Mucosa of rectum (tissue), 2 donors: ENCODE measurements around the gene DENND6B.

Source experiments
- H3K27ac ChIP-seq, 2 donors: one replicate each; pipeline ENCODE4 v1.7.0; 2013; ENCODE audit warnings: inconsistent platforms in 2 of 2, low read depth in 2 of 2, low read length in 2 of 2
- H3K27me3 ChIP-seq, 2 donors: one replicate each; pipeline ENCODE4 v1.7.0; 2013; ENCODE audit warnings: low read length in 2 of 2; ENCODE audit not compliant: control insufficient read depth in 2 of 2, insufficient read depth in 2 of 2
- H3K36me3 ChIP-seq, 2 donors: one replicate each; pipeline ENCODE4 v1.7.0; 2013; ENCODE audit warnings: low read length in 2 of 2; ENCODE audit not compliant: control insufficient read depth in 2 of 2, insufficient read depth in 2 of 2
- H3K4me1 ChIP-seq, 2 donors: one replicate each; pipeline ENCODE4 v1.7.0; 2013; ENCODE audit warnings: low read length in 2 of 2, mild to moderate bottlenecking in 1 of 2; ENCODE audit not compliant: control insufficient read depth in 2 of 2, insufficient read depth in 2 of 2
- H3K4me3 ChIP-seq, 2 donors: one replicate each; pipeline ENCODE4 v1.7.0; 2013; ENCODE audit warnings: low read length in 2 of 2
- H3K9ac ChIP-seq, 2 donors: one replicate each; pipeline ENCODE4 v1.7.0; 2013; ENCODE audit warnings: low read length in 2 of 2, low read depth in 1 of 2, mild to moderate bottlenecking in 1 of 2
- H3K9me3 ChIP-seq, 2 donors: one replicate each; pipeline ENCODE4 v1.7.0; 2013; ENCODE audit warnings: low read length in 2 of 2; ENCODE audit not compliant: control insufficient read depth in 2 of 2
- donor health status: healthy.
- donor health status: Normal muscosa, but diverticular disease.

The DENND6B gene

GRCh38 chr22:50289151-50289941 lies 37.5 kb downstream of the DENND6B start:
- Histone ChIP-seq H3K9ac (no peak overlapping the region), H3K27ac (no peak overlapping the region), H3K9me3 (no peaks in the 10 kb centered on the region), H3K4me3 (no peak overlapping the region), H3K36me3 (peaks cover 44 to 52% of the 10 kb centered on the region in 2 donors), H3K4me1 (peaks cover 16 to 22% of the 10 kb centered on the region in 2 donors), H3K27me3 (no peaks in the 10 kb centered on the region)

- no peaks in the 10 kb centered on the region for H3K27me3 ChIP-seq
- no peaks in the 10 kb centered on the region for H3K9me3 ChIP-seq
- H3K4me1 ChIP-seq, result peaks cover 3 to 5% of the 10 kb centered on the region in 2 donors
- no peak overlapping the region for H3K27ac ChIP-seq
- peaks cover 52 to 62% of the 10 kb centered on the region in 2 donors for H3K36me3 ChIP-seq
- H3K9ac ChIP-seq, result no peak overlapping the region
- H3K4me3 ChIP-seq, result no peak overlapping the region
These were observed 39.1 kb downstream of the DENND6B start for GRCh38 chr22:50287731-50288130.

DNA sequence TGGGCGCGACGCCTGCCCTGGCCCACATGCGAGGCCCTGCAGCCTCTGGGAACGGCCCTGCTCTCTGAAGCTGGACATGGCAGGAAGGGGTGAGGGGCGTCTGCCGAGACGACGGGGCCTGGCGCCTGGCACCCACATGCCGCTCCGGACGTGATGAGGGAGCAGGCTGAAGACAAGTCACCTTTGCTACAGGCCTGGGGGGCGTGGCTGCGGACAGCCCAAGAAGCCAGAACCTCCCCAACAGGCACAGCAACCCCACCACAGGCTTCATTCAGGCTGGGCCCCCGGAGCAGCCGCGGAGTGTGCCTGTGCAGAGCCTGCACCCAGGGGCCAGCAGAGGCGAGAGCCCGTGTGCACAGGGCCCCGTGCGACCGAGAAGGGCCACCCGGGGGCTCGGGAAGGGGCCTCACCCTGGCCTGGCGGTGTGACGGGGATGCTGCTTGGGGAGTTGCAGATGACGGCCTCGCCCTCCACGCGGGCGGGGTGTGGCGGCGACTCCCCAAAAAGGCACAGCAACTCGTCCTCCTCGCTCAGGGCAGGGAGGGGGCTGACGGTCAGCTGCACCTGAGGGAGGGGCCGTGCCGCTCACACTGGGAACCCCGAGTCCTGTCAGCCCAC lies 40.0 kb downstream of the DENND6B start:
- Histone ChIP-seq H3K27ac (no peak overlapping the region), H3K9ac (no peak overlapping the region), H3K27me3 (no peaks in the 10 kb centered on the region), H3K4me1 (no peaks in the 10 kb centered on the region), H3K9me3 (no peaks in the 10 kb centered on the region), H3K4me3 (no peak overlapping the region), H3K36me3 (peaks cover 61 to 72% of the 10 kb centered on the region in 2 donors)

DNA sequence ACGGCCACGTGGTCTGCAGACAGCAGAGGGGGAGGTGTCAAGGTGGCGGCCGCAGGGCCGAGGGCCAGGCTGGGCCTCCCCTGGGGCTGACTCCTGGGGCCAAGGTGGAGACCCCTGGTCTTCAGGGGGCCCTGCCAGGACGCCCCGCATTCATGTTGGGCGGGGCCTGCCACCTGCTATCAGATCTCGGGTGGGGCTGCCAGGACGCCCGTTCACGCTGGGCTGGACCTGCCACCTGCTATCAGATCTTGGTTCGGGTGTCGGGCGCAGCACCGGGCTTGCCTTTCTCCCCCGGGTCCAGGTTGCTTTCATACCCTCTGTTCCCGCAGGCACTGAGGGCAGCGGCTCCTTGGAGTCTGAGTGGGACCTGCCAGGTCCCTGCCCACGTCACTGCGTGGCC lies 40.5 kb downstream of the DENND6B start:
- peaks cover 66 to 74% of the 10 kb centered on the region in 2 donors for H3K36me3 ChIP-seq
- no peak overlapping the region for H3K4me3 ChIP-seq
- H3K9me3 ChIP-seq, result no peaks in the 10 kb centered on the region
- H3K27me3 ChIP-seq, result no peaks in the 10 kb centered on the region
- H3K4me1 ChIP-seq, result no peaks in the 10 kb centered on the region
- H3K9ac ChIP-seq, result no peak overlapping the region
- H3K27ac ChIP-seq, result no peak overlapping the region

DNA sequence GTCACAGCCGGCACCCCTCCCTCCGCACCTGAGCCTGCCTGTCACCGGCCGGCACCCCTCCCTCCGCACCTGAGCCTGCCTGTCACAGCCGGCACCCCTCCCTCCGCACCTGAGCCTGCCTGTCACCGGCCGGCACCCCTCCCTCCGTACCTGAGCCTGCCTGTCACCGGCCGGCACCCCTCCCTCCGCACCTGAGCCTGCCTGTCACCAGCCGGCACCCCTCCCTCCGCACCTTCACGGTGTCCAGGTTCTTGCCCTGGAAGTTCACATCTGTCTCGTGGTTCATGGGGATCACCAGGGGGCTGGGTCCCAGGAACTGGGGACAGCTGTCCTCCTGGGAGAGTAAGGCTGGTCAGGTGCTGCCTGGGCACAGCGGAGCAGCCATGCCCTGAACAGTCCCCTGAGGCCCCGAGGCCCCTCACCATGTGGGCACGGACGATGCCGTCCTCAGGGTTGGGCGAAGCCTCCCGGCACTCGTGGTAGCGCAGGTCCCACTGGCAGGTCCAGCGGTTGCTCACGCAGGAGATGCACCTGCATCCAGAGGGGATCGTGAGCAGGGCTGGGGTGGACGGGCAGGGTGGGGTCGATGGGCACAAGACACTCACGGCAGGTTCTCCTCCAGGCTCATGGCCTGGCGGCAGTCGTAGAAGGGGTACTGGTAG lies 41.1 kb downstream of the DENND6B start:
- Histone ChIP-seq H3K9me3 (no peaks in the 10 kb centered on the region), H3K27ac (no peak overlapping the region), H3K36me3 (peaks cover 70 to 74% of the 10 kb centered on the region in 2 donors), H3K4me3 (no peak overlapping the region), H3K4me1 (no peaks in the 10 kb centered on the region), H3K9ac (no peak overlapping the region), H3K27me3 (no peaks in the 10 kb centered on the region)

GRCh38 chr22:50284479-50284878 lies 42.3 kb downstream of the DENND6B start:
- H3K27ac ChIP-seq, result no peak overlapping the region
- no peak overlapping the region for H3K9ac ChIP-seq
- no peaks in the 10 kb centered on the region for H3K4me1 ChIP-seq
- peaks cover 73% of the 10 kb centered on the region in 2 donors for H3K36me3 ChIP-seq
- H3K4me3 ChIP-seq, result no peak overlapping the region
- H3K9me3 ChIP-seq, result no peaks in the 10 kb centered on the region
- no peaks in the 10 kb centered on the region for H3K27me3 ChIP-seq

GRCh38 chr22:50283821-50284220 lies 43.0 kb downstream of the DENND6B start:
- Histone ChIP-seq H3K9ac (no peak overlapping the region), H3K4me1 (no peaks in the 10 kb centered on the region), H3K27me3 (no peaks in the 10 kb centered on the region), H3K9me3 (no peaks in the 10 kb centered on the region), H3K4me3 (no peak overlapping the region), H3K27ac (no peak overlapping the region), H3K36me3 (peaks cover 71 to 73% of the 10 kb centered on the region in 2 donors)

DNA sequence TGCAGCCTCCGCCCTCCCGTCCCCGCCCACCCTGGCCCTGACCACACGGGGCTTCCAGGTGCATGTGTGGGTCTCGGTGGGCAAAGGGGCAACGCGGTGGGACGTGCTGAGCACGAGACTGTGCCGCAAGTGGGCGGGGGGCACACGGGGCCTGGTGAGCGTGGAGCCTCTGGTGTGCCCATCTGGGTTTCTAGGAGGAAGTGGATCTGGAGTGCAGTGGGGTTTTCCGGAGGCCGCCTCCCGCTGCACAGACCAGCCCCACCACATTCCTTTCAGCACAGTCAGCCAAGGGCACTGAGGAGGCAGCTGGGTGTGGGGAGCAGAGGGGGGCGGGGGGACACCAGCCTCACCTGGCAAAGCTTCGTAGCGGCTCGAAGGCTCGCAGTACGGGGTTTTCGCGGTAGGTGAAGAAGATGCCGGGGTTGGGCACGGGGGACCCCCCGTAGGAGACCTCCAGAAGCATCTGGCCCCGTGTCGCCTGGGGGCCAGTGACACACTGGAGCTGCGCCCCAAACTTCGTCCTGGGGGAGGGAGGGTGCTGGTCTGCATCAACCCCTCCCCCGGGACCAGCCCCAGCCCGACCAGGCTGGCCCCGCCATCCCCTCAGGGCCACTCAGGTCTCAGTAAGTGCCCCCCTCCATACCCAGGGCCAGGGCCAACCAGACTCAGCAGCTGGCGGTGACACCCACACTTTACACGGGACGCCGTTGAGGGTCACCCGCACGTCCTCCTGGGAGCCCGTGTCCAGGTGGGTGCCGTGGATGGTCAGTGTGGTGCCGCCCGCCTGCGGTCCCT lies 44.3 kb downstream of the DENND6B start:
- Histone ChIP-seq H3K9ac (no peak overlapping the region), H3K36me3 (peaks cover 73 to 74% of the 10 kb centered on the region in 2 donors)

DNA sequence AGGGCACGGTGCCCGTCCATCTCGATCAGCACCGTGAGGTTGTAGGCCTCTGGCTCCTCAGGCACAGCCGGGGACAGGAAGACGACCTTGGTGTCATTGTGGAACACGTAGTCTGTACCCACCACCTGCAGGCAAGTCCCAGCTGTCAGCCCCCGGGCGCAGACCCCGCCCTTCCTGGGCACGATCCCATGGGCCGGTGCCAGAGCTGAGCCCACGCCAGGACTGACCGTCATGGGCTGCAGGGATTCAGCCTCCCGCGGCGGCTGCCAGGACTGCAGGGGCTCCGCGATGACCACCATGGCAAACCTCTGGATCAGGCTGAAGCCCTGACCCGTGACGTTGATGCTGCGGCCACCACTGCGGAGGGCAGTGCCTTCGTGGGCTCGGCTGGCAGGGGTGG lies 44.9 kb downstream of the DENND6B start:
- Histone ChIP-seq H3K27me3 (no peaks in the 10 kb centered on the region), H3K4me1 (no peaks in the 10 kb centered on the region), H3K9ac (no peak overlapping the region), H3K9me3 (no peaks in the 10 kb centered on the region), H3K36me3 (peaks cover 72 to 75% of the 10 kb centered on the region in 2 donors), H3K27ac (no peak overlapping the region), H3K4me3 (no peak overlapping the region)

More for the DNA sequence above, 44.3 kb downstream of the DENND6B start:
- Histone ChIP-seq H3K4me1 (no peaks in the 10 kb centered on the region), H3K27me3 (no peaks in the 10 kb centered on the region), H3K27ac (no peak overlapping the region), H3K4me3 (no peak overlapping the region), H3K9me3 (no peaks in the 10 kb centered on the region)
